Measurements from ENCODE around the gene C10orf62.
"Not testable (repeated sequence)": the region's sequence is repeated elsewhere in the genome, so short reads cannot be mapped to it uniquely, and the experiment has no call there.

C10orf62 gene

DNA sequence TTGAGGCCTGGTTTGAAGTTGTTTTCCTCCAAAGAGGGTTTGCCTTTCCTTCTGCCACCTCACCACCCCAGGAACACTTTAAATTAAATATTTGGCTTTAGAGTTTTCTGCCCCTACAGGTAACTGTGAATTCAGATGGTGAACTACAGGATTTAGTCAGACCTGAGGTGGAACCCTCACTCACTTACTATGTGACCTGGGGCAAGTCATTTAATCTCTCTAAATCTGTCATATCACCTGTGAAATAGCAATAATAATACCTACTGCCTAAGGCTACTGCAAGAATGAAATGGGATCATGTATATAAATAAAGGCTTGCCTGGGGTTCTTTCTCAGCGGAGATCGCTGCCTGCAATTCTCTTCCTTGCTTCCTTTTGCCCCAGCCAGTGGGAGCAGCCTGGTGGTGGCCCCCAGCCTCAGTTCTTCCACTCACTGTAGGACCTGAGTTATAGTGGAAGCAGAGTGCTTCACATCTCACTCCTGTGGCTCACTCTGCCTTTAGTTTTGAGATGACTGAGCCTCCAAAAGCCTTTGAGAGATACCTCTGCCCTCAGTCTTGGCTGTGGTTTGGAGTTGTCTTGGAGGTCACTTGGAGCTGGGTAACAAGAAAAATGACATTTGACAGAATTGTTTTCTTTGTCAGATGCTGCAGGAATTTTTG lies 23.1 kb upstream of the C10orf62 start:
- no peak for DNase-seq

DNA sequence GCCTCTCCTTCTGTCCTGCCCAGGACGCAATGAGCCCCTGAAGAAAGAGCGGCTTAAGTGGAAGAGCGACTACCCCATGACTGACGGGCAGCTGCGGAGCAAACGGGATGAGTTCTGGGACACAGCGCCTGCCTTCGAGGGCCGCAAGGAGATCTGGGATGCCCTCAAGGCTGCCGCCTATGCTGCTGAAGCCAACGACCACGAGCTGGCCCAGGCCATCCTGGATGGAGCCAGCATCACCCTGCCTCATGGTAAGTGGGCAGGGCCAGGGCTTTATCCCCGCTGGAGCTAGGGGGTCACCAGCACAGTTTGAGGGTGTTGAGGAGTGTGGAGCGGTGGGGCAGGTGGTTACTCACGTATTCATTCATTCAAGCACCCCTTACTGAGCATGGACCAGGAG lies 21.6 kb upstream of the C10orf62 start:
- no peak for DNase-seq

DNA sequence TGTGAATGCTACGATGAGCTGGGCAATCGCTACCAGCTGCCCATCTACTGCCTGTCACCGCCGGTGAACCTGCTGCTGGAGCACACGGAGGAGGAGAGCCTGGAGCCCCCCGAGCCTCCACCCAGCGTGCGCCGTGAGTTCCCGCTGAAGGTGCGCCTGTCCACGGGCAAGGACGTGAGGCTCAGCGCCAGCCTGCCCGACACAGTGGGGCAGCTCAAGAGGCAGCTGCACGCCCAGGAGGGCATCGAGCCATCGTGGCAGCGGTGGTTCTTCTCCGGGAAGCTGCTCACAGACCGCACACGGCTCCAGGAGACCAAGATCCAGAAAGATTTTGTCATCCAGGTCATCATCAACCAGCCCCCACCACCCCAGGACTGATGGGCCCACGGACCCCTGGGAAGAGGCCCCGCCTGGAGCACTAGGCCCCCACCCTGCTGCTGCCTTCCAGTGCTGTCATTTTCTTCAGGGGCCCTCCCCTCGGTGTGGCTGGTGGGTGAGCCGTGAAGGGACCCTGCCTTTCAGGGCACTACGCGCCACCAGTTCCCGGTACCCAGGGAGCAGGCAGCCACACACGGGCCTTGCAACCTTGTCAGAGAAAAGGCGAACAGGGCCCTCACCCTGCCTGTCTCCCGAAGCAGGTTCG lies 19.3 kb upstream of the C10orf62 start:
- DNase-seq: no peak

DNA sequence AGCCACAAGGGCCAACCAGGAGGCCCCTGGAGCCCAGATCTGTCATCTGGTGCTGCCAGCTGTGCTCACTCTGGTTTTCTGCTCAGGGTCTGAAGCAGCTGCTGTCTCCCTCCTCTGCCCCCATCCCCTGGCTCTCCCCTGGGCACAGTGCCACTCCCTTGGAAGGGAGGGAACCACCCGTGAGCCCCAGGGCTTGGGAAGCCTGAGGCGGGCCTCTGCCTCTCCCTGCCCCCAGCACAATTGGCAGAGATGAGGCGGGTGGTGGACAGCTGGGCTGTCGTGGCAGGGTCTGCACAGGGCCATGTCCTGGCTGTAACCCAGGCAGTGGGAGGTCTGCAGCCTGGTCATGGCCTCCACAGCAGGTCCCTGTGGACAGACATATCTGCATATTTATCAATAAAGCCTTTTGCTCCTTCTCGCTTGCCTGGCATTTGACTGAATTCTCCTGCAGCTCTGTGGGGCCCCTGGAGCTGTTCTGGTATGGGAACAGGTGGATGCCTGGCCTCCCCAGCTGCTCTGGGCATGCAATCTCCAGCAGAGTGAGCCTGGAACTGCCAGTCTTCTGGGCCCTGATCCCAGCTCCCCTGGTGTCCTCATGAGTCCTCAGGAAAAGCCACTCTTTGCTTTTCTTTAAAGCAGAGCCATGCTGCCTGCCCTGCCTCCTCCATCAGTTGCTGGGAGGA lies 18.6 kb upstream of the C10orf62 start:
- DNase-seq: no peak

DNA sequence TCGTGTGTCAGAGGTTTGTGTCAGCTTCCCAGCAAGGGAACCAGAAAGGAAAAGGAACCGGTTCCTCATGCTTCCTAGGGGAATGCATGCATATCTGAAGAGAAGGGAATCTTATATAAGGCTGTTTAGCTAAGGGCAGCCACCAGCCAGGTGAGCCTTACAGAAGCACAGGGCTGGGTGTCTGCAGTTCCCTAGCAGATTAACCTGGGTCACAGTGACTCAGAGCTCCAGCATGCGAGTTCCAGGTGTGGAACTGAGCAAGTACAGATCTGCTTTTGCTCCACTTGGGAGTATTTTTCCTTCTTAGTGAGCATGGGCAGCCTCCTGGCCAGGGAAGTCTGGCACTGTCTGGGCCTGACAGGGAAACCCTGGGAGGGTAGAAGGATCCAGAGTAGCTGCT lies 17.9 kb upstream of the C10orf62 start:
- DNase-seq: no peak

DNA sequence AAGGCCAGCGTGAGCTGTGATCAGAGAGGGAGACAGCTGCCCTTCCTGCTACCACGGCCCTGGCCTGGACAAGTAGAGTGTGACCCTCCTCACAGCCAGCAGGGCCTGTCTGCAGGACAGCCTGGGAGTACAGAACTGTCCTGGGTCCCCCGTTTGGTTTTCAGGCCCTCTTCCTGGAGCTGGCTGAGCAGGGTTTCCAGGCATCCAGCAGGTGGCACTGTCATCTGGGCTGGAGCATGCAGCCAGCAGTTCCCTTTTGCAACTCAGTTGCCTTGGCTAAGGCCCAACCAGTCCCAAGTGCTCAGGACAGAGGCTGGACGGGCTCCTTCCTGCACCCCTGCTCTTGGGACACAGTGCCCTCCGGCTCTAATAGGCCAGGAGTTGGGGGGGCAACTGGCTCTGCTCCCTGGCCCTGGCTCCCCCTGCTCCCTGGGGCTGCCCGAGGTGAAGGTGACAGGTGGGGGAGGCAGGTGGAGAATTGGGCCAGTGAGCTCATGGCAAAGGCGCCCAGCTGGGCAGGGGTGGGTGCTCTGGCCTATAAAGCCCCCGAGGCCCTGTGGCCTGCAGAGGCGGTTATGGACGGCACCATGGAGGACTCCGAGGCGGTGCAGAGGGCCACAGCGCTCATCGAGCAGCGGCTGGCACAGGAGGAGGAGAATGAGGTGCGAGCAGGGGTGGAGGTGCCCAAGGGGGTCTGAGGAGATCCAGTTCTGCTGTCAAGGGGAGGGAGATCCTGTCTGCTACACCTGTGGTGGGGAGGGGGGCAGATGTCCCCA lies 17.1 kb upstream of the C10orf62 start, which contains the start of gene ANKRD2:
Gene ANKRD2, plus strand, starts transcription at position 566 of the 776 bp plus-strand sequence. Its CDS starts 10 bp downstream, at position 576.
- DNase-seq: peak; percentile 71

DNA sequence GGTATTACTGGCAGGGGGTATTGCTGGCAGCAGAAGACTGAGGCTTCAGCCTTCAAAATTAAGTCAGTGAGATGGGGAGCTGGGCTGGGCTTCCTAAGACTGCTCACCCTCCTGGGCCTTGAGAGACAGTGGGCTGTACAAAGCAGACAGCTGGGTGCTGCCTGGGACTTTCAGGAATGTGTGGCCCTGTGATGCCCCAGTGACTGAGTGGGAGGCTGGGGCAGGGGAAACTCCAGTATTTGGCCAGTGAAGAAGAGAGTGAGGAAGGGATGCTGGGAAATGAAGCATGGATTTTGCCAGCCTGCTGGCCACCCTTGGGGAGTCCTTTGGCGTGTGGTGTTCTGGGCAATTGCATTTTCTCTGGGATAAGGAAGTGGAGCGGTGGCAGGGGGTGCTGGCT lies 16.5 kb upstream of the C10orf62 start:
- DNase-seq: no peak

DNA sequence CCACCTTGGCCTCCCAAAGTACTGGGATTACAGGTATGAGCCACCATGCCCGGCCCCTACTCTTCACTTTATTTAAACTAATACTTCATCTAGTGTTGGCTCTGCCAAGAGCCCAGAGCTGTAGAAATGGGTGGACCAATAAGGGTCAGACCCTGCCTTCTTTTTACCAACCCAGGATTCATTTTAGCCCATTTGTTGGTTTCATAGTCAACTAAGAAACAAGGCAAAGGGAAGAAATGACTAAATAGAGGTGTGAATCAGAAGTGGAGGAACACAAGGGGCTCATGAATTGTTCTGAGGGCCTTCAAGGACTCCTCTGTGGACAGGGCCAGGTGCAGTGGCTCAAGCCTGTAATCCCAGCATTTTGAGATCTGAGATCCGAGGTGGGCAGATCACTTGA lies 15.8 kb upstream of the C10orf62 start:
- no peak for DNase-seq

DNA sequence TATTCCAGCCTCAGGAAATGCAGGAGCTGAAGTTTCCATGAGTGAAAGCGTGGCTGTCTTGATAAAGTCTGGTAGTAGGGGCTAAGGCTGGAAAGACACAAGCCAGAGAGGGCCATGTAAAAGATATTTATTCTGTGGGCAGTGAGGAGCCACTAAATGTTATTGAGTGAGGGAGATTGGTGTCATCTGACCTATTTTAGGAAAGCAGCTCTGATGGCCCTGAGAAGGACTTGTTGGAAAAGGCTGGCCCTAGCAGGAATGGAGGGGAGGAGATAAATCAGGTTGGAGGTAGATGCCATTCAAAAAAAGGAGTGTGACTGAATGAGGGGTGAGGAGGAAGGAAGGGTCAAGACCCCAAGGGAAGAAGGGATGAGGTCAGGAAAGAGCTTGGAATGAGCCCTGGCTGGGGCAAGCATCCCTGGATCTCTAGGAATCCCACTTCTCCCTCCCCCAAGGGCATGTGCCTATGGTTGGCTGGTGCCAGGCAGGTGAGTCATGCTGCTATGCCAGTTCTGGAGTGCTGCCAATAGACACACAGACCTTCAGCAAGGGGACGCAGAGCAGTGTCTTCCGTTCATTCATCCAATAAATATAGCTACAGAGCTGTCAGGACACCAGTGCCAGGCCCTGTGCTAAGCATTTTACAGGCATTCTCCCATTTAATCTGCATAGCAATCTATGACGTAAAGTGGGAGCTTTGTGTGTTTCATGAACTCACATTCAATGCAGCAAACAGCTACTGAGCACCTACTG lies 15.0 kb upstream of the C10orf62 start:
- peak; percentile 64 for DNase-seq

DNA sequence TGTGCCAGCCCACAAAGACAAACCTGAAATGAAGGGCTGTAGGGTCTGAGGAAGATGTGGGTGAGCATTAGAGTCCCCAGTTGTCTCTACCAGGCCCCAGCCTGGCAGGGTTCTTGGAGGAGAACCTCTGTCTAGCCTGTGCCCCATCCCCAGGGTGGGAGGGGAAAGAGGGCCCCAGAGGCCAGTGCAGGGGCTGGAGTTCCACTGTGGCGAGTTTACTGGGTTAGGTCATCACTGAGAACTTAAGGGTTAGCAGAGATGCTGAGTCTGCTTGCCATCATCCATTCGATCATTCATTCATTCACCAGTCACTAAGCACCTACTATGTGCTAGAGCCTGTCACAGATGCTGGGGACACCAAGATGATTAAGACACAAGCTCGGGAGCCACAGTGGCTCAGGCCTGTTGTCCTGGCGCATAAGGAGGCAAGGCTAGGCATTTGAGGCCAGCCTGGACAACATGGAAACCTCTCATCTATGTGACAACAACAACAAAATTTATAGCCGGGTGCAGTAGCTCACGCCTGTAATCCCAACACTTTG lies 14.3 kb upstream of the C10orf62 start:
- DNase-seq: peak; percentile 11

DNA sequence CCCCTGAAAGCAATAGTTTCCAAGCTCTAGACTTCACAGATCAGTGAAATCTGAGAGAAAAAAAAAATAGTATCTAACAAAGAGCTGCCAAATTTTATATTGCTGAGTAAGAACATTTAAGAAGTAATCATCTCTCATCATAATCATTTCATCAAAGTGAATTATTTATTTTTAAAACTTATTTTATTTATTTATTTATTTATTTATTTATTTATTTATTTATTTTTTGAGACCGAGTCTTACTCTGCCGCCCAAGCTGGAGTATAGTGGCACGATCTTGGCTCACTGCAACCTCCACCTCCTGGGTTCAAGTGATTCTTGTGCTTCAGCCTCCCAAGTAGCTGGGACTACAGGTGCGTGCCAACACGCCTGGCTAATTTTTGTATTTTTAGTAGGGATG lies 13.0 kb upstream of the C10orf62 start:
- not testable (repeated sequence) for DNase-seq

DNA sequence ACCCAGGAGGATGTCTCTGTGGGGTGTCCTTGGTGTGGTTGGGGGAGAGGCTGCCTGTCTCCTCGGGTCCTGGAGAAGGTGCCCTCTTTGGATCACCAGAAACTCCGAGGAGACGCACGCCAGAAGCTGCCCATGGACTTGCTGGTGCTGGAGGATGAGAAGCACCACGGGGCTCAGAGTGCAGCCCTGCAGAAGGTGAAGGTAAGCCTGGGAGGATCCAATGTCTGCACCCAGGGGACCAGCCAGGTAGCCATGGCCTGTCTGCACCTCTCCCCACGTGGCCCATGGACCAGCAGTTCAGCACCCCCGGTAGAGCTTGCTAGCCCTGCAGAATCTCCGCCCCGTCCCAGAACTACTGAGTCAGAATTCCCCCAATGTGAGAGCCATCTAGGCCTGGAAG lies 11.8 kb upstream of the C10orf62 start:
- DNase-seq: no peak

DNA sequence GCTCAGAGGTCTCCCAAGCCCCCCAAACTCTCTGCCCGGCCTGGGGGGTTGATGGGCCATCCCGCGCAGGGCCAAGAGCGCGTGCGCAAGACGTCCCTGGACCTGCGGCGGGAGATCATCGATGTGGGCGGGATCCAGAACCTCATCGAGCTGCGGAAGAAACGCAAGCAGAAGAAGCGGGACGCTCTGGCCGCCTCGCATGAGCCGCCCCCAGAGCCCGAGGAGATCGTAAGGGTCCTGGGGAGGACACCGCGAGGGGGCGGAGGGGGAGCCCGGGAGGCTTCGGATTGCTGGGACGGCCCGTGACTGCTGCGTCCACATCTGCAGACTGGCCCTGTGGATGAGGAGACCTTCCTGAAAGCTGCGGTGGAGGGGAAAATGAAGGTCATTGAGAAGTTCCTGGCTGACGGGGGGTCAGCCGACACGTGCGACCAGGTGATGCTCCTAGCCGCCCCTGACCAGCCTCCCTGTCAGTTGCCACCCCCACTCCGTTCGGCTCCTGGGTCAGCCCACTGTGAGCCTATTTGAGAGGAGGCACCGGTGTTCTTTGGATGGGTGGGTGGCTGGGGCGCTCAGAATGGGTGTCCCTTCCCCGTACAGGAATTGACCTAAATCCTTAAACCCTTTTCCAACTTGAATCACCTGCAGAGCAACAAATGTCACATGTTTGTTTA lies 11.2 kb upstream of the C10orf62 start:
- no peak for DNase-seq

DNA sequence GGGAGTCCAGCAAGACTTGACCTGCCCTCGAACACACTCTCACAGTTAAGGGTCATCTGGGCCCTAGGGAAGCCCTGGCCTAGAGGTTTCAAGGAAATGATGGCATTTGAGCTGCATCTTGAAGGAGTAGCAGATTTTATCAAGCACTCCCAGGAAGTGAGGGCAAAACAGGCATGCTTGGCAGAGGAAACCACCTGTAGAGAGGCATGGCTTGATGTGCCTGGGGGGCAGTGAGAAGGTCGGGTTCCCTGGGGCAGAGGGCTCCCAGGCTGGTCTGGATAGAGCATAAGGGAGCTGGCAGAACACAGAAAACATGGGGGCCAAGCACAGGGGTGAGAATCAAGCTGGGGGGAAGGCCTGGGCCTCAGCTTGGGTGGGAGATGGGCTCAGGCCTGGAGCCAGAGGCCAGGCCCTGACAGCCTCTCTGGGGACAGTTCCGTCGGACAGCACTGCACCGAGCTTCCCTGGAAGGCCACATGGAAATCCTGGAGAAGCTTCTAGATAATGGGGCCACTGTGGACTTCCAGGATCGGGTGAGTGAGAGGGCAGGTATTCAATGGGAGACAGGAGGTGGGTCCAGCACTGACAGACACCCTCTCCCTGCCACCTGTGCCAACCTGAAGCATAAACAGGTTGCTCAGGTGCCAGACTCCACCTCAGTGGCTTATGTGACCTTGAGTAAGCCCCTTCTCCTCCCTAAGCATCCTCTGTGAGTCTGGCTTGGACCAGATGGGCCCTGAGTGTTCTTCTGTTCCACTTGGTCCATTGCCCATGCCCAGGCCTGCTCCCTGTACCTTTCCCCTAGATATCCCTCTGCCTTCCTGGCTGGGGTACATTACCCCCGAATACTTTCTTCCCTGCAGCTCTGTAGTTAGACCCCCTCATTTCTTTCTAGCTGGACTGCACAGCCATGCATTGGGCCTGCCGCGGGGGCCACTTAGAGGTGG lies 8.8 kb upstream of the C10orf62 start:
- no peak for DNase-seq

DNA sequence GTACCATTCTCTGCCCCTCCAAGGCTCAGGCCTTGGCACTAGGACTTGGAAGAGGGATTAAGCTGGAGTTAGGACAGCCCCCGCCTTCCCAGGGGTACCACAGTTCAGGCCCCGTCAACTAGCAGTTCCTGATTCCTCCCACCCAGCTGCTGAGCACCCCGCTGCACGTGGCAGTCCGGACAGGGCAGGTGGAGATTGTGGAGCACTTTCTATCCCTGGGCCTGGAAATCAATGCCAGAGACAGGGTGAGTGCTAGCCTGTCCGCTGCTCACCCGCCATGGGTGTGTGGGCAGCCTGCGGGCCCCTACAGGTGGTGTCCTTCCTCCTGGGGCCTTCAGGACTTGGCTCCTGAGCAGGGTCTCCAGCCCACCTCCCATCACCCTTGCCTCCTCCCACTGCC lies 7.4 kb upstream of the C10orf62 start:
- DNase-seq: no peak

DNA sequence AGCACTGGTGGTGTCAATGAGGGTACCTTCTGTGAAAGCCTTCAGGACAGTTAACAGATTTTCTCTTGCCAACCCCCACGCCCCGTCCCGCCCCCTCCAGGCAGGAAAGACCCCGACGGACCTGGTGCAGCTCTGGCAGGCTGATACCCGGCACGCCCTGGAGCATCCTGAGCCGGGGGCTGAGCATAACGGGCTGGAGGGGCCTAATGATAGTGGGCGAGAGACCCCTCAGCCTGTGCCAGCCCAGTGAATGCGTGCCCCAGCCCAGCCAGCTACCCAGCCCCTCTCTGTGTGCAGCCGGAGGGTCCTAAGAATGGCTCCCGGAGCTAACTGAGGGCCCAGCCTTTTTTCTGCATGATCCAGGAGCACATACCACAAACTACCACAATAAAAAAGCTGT lies 6.0 kb upstream of the C10orf62 start:
- DNase-seq: no peak

DNA sequence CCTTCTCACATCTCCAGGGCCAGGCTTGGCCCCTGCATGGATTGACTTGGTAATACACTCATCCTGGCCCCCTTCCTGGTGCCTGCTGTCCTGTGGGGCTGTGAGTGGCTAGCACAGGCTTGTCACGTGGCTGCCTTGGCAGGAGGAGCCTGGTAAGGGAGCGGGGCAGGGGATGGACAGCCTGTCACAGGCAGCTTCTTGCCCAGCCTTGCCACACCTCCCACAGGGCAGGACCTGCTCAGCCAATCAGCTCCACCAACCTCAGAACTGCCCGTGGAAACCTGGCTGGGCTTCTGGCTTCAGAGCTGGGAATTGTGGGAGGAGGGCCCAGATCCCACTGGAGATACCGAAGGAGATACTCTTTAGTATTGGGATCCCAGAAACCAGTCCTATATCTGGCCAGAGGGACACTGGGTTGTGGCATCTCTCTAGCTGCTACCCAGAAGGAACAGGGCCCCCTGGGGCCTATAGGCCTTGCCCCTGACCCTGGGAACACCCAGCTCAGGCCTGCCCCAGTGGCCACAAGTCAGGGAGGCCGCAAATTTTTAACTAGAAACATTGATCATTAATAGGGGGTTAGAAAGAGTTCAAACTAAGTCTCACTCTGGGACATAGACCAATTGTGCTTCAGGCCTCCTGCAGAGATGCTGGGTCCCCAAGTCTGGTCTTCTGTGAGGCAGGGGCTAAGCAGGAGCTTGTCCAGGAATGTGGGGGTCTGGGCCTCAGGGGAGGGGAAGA lies 5.3 kb upstream of the C10orf62 start, which contains the start of gene HOGA1:
Gene HOGA1, plus strand, starts transcription at position 330 of the 738 bp plus-strand sequence. Its CDS starts 315 bp downstream, at position 645.
- DNase-seq: peak; percentile 63

DNA sequence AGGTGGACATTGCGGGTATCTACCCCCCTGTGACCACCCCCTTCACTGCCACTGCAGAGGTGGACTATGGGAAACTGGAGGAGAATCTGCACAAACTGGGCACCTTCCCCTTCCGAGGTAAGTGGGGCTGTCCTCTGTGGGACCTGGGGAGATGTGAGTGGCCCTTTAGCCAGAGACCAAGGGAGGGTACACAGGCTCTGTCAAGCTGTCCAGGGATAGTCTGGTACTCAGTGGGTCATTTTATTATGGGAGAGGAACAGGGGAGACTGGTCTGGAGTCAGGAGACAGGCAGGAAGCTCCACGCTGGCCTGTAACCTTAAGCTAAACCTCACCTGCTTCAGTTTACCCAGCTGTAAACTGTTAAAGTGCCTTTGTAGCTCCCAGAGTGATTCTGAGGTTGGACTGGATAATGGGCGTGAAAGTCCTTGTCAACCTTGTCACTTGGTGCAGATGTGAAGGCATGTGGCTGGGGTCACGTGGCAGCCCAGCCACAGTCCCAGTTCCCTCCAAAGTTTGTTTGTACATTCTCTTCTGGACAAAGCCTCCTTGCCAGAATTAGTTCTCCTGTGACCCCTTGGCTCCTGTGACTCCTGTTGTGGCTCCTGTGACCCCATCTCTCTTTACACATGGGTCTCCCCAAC lies 4.6 kb upstream of the C10orf62 start:
- no peak for DNase-seq

DNA sequence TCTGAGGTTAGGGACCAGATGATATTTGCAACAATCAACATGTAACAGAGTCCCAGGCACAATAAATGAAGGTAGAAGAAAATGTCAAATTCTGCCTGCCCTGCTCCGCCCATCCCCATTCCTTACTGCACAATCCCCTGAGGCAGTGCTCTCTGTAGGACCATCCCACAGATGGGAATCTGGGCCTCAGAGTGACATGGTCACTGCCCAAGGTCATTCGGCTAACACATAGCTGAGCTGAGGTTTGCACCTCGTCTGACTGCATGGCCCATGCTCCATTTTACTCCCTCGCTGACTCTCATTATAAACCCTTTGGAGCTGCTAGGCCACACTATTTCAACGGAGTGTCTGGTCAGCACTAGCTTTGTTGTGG lies 4.1 kb upstream of the C10orf62 start:
- no peak for DNase-seq

Data from fibroblast of upper back skin (primary cell).